ENCODE results near the gene FGD5.

DNA sequence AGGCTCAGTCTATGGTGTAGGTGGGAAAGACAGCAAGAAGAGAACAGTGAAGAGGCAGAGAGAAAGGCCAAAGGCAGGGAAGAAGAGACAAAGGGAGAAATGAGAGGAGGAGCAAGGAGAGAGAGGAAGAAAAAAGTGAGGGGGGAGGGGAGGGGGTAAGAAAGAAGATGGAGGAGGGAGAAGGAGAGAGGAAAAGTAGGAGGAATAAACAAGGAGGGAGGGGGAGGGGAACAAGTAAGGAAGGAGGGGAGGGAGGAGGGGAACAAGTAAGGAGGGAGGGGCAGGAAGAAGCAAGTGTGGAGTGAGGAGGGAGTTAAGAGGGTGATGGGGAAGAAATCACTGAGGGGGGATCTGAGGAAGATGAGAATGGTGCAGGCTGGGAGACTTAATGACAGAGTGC lies 45.5 kb upstream of the FGD5 start:
- TF ChIP-seq POLR2A (IDR thresholded peaks at IDR 0.05) = no peak
- TF ChIP-seq, protein P1, sequence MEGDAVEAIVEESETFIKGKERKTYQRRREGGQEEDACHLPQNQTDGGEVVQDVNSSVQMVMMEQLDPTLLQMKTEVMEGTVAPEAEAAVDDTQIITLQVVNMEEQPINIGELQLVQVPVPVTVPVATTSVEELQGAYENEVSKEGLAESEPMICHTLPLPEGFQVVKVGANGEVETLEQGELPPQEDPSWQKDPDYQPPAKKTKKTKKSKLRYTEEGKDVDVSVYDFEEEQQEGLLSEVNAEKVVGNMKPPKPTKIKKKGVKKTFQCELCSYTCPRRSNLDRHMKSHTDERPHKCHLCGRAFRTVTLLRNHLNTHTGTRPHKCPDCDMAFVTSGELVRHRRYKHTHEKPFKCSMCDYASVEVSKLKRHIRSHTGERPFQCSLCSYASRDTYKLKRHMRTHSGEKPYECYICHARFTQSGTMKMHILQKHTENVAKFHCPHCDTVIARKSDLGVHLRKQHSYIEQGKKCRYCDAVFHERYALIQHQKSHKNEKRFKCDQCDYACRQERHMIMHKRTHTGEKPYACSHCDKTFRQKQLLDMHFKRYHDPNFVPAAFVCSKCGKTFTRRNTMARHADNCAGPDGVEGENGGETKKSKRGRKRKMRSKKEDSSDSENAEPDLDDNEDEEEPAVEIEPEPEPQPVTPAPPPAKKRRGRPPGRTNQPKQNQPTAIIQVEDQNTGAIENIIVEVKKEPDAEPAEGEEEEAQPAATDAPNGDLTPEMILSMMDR (IDR thresholded peaks at IDR 0.05) = no peak

Data from stomach (tissue), 4 donors.